ENCODE results near the gene ATG16L1.

The ATG16L1 gene

GRCh38 chr2:233227346-233227978 is 24.0 kb upstream of the ATG16L1 start:
- no peak for DNase-seq

DNA sequence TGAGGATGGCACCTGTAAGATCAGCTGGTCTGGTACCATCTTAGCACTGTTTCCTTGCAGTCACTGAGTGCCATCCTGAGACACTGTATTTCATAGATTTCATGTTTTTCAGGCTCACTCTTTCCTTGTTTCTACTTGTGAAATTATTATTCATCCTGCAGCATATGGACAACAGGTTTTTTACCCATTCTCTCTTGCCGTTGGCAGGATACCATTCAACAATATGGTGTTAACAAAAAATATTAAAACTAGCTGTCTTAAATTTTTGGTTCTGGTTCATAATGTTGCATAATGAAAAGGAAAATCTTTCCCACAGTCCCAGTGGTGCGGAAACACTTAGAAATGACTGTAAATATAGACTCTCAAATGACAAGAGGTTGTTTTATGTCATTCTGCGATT is 23.1 kb upstream of the ATG16L1 start:
- no peak for DNase-seq

- no peak for DNase-seq
Observed at GRCh38 chr2:233233618-233234230, 17.7 kb upstream of the ATG16L1 start.

DNA sequence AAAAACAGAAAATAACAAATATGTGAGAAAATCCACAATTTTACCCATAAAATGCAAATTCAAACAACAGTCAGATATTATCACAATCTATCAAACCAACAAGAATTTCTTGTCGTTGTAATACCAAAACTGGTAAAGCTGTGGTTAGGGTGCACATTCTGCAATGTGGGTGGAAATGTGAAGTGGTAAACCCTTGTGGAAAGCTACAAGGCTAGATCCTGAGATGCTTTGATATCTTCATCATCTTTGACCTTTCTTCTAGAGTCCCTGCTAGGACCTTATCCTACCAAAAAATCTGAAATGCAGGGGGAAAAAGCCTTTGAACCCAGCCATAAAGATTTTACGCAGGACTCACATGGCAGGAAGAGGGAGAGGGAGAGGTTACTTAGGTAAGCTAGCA is 17.2 kb upstream of the ATG16L1 start:
- no peak for DNase-seq

- DNase-seq = no peak
Observed at GRCh38 chr2:233234996-233235395, 16.5 kb upstream of the ATG16L1 start.

DNA sequence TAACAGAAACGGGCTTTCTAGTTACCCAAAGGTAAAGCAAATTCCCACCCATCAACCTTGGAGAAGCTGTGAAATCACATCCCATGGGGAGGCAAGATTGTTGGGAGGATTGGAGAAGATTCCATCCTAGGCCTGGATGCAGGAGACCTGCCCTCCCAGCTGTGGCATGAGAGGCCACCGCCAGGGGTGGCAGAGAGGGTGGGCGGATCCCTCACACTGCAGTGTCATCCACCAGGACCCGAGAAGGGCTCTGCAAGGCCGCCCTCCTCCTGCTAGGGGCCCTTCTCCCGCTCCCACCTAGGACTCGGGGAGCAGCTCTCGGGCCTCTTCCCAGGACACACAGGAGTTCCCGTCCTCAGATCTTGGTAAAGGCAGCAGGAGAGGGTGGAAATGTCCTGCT is 15.5 kb upstream of the ATG16L1 start:
- DNase-seq = no peak

DNA sequence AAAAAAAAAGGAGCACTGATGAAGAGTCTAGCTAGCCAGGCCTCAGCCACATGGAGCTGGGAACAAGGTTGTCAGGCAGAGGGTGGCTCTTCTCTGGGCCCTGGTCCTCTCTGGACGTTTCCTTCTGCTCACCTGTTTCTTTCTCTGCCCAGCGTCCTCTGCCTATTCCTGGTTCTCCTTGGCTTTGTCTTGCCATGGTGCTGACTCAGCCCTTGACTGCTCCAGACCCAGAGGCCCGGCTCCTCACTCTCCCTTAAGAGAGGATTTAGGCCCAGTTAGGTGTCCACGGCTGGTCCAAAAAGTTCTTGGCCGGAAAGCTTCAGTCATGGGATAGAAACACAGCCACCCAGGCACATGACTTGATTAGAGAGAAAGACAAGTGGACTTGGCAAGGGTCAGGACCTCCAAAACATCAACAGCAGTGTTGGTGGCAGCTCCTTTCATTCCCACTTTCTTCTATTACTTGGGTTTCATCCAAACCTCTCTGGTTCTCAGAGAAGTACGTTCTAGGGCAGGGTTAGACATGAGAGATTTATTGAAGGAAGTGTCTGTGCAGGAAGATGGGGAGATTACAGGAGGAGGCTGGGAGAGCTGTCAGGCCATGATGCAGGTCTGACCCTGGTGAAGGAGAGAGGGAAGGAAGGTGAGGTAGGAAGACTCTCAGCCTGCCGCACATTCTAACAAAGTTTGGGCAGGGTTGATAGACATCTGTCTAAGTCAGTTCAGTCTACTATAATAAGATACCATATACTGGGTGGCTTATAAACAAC is 14.5 kb upstream of the ATG16L1 start:
- no peak for DNase-seq

- no peak for DNase-seq
Observed at GRCh38 chr2:233240897-233241296, 10.6 kb upstream of the ATG16L1 start.

DNA sequence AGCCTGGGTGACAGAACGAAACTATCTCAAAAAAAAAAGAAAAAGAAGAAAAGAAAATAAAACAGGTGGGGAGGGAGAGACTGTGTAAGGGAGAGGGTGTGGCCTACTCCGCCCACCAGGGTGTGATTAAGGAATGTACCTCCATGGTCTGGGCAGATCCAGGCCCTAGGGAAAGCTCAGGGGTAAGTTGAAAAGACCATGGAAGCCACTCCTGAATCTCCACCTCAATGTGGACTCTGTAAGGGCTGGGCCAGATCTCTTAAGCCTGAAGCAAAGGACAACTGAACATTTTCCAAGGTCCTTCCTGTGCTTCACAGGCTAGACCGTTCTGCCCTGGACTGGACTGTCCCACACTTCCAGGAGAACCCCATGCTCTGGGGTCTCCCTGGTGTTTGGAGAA is 9.7 kb upstream of the ATG16L1 start:
- no peak for DNase-seq

DNA sequence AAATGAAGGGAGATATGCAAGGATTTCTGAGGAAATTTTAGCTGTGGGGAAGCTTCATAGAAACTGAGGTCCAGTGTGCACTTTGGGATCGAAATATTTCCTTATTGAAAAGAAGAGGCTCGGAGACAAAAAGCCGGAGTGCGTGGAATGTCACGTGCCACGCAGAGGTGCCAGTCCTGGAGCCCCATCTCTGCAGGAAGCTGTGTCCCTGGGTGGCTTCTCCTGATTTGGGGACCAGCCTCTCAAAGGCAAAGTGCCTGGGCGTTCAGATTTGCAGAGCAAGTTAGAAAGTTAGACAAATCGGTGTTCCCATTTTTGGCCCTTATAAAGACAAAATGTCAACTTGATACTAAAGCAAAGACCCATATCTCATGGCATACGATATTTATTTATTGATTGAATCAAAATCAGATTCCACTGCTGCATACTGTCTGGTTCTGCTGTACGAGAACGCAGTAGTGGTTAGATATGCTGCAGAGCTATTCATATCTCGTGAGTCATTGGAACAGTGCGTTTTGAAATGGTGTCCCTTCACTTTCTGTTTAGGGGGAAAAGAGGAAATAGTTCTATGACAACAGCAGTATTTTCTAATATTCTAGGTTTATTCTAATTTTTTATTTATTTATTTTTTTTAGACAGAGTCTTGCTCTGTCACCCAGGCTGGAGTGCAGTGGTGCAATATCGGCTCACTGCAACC is 9.1 kb upstream of the ATG16L1 start:
- DNase-seq = no peak

DNA sequence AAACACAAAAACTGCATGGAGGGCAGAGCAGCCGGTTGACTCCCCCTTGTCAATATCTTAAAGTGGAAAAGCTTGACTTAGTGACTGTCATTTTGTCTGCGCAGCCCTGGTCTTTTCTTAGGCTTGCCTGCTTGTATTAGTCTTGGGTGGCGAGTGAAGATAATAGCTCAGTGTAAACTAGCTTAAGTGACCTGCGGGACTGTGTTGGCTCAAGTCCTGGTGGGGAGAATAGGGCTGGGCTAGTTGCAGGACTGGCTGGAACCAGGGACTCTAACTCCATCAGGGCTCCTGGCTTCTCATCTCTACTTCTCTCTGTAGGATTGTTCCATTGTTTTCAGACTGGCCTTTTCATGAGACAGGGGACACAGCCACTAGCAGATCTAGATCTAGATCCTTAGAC is 8.1 kb upstream of the ATG16L1 start:
- no peak for DNase-seq

- DNase-seq = no peak
Observed at GRCh38 chr2:233244818-233245217, 6.7 kb upstream of the ATG16L1 start.

DNA sequence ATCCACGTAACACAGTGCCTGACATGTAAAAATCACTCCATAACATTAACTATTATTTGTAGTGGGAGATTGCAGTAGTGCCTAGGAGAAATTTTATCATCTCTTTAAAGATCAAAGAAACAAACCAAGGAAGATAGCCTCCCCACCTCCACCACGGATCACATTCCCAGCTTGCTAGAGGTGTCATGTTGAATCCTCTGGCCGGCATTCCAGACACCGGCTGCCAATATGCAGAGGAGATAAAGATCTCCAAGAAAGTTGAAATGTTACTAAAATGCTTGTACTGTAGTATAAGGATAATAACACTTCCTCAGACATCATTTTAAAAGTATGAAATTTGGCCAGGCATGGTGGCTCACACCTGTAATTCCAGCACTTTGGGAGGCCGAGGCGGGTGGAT is 6.1 kb upstream of the ATG16L1 start:
- DNase-seq = no peak

GRCh38 chr2:233247116-233247515 is 4.4 kb upstream of the ATG16L1 start:
- DNase-seq = no peak

DNA sequence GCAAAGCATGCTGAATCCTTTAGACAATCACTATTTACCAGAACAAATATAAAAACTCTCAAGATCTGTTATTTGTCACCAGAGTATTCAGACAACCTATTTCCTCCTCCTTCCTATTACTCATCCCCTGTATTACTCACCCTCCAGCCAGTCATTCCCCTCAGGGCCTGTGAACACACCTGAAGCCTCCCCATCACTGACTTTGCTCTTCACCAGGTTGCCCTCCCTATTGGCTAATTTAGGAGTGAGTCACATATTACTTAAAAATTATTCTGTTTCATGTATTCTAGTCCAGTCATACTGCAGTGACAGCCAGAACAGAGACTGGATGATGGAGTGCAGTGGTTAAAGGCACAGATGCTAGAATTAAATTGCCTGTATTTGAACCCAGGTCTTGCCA is 3.7 kb upstream of the ATG16L1 start:
- DNase-seq = no peak

DNA sequence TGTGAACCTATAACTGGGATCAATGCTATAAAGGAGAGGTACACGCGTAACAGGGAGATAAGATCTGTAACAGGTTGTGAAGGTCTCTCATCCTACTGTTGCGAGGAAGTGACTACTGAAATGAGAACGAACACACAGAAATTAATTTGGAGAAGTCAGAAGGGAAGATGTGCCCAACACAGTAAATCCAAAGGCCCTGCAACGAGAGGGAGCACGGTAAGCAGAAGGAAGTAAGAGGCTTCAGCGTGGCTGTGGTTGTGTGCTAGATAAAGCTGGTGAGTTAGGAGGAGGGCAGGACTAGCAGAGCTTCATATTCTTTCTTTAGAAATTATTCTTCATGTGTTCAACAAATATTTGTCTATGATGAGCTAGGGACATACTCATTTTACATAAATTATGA is 2.5 kb upstream of the ATG16L1 start:
- DNase-seq = no peak

DNA sequence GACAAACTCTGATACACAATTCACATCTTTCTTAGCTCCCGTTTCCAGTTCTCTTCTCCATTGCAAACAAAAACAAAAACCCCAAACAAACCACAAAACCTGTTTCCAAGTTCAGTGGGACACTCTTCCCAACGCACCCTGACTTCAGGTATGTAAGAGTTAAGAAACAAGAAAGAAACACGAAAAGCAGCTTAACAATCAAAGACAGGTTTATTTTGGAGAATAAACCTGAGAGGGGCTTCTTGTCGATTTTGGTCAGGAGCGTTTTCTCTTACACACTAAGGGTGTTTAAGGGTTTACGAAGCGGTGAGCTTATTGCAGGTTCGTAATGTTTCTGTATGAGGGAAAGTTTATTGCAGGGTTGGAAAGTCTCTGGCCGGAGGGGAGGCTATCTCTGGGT is 905 bp upstream of the ATG16L1 start:
- no peak for DNase-seq

DNA sequence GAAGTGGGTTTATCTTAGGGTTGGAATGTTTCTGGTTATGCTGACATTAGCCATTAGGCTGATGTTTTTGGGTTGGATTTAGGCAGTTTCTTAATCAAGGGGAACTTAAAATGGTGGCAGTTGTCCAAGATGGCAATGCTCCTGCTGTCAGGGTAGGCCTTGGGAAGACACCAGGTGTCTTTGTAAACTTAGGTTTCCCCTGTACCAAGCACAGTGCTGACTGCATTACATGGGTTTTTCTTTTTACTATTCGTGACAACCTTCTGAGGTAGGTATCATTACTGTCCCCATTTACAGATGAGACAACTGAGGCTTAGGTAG is 528 bp upstream of the ATG16L1 start:
- DNase-seq = no peak

DNA sequence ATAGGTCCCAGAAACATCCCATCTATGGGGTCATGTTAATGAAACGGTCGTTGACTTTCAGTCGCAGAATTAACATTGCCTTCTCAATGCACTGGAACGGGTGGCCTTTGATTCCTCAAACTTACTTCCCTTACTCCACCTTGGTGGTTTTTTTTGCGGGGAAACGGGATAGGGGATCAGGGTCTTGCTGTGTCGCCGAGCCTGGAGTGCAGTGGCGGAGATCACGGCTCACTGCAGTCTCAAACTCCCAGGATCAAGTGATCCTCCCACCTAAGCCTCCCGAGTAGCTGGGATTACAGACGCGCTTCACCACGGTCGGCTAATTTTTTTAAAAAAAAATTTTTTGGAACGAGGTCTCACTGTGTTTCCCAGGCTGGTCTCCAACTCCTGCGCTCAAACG is 754 bp downstream of the ATG16L1 start:
- DNase-seq = peak; percentile 17 to 28

- DNase-seq = no peak
Observed at GRCh38 chr2:233255151-233255550, 3.7 kb downstream of the ATG16L1 start.

DNA sequence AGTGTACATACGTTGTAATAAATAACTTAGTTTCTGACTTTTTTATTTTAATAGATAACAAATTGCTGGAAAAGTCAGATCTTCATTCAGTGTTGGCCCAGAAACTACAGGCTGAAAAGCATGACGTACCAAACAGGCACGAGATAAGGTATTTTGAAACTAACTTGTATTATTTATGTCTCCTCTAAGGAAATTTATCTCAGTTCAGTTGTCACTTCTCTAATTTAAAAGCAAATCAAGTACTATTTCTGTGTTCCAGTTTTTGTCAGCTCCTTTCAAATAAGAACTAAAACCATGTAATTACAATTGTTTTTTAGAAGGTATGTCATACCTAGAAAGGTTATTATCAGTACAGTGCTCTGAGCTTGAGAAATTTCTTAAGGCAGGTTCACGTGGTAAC is 4.6 kb downstream of the ATG16L1 start:
- DNase-seq = no peak

- DNase-seq = no peak
Observed at GRCh38 chr2:233258211-233258610, 6.7 kb downstream of the ATG16L1 start.

GRCh38 chr2:233259730-233260129 is 8.3 kb downstream of the ATG16L1 start:
- DNase-seq = no peak

DNA sequence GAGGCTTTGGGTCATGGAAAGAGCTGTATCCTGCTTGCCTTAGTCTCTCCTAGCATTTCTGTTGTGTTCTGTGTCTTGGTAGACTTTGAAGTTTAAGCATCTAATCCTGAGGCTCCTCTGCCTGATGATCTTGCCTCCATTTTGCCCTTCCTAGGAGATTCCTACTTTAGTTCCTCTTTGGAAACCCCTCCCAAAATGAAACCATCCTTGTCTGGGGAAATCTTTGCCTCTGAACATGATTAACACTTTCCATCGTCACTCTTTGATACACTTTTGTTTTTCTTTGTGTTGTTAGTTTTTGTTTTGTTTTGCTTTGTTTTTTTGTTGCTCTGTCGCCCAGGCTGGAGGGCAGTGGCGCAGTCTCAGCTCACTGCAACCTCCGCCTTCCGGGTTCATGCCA is 9.2 kb downstream of the ATG16L1 start:
- DNase-seq = no peak
